Spleen (tissue), 11 donors: ENCODE results near the gene TTC34. TPM values are rescaled to one million over a fixed set of nuclear protein-coding genes. Genes with fewer than 3 reads are reported as not detected.
A peak's percentile ranks its signal among the peaks of the same experiment; 100 is the strongest.

Experiments used
- DNase-seq: peaks from one replicate; pipeline ENCODE4 v3.0.0-alpha.2; 2020
- H3K27ac ChIP-seq, 8 donors: fragments of 200-600 bp; sonication (generic) in 7 of 8; 1 replicate in 4 of 8; 2 replicates in 4 of 8; pipeline versions ENCODE4 v1.5.0 to v1.8.0; 2016 to 2021; ENCODE audit warnings: inconsistent platforms in 4 of 8, mild to moderate bottlenecking in 4 of 8, moderate library complexity in 1 of 8
- H3K27me3 ChIP-seq, 7 donors: fragments of 200-600 bp; sonication (generic) in 6 of 7; replicated peaks in 1 of 7; 1 replicate in 4 of 7; 2 replicates in 3 of 7; pipeline versions ENCODE4 v1.5.0 to v1.8.0; 2016 to 2021; ENCODE audit warnings: inconsistent platforms in 3 of 7, mild to moderate bottlenecking in 1 of 7
- H3K36me3 ChIP-seq, 6 donors: fragments of 200-600 bp; sonication (generic) in 5 of 6; 1 replicate in 4 of 6; 2 replicates in 2 of 6; pipeline versions ENCODE4 v1.5.0 to v1.8.0; 2016 to 2021; ENCODE audit warnings: inconsistent platforms in 2 of 6
- H3K4me1 ChIP-seq, 6 donors: fragments of 200-600 bp; sonication (generic) in 5 of 6; 1 replicate in 3 of 6; 2 replicates in 3 of 6; pipeline versions ENCODE4 v1.5.0 to v1.8.0; 2016 to 2021; ENCODE audit warnings: inconsistent platforms in 3 of 6
- H3K4me3 ChIP-seq, 8 donors: fragments of 200-600 bp; sonication (generic) in 7 of 8; 1 replicate in 4 of 8; 2 replicates in 4 of 8; pipeline versions ENCODE4 v1.5.0 to v1.8.0; 2016 to 2021; ENCODE audit warnings: inconsistent platforms in 4 of 8, mild to moderate bottlenecking in 4 of 8, moderate library complexity in 2 of 8
- H3K9me3 ChIP-seq, 8 donors: fragments of 200-600 bp; sonication (generic) in 7 of 8; 1 replicate in 4 of 8; 2 replicates in 4 of 8; pipeline versions ENCODE4 v1.5.0 to v1.8.0; 2016 to 2021; ENCODE audit warnings: inconsistent platforms in 4 of 8
- CTCF ChIP-seq, 11 experiments: fragments of 200-600 bp in 7 of 11; fragments of 450-650 bp in 4 of 11; sonication (generic) in 4 of 11; IDR thresholded peaks in 8 of 11; conservative IDR thresholded peaks in 3 of 11; 1 replicate in 7 of 11; 2 replicates in 4 of 11; pipeline versions ENCODE4 v1.4.0 to v1.8.0; 2016 to 2021; ENCODE audit warnings: antibody characterized with exemption in 11 of 11, inconsistent platforms in 4 of 11, mild to moderate bottlenecking in 1 of 11
- POLR2A ChIP-seq, 3 donors: fragments of 450-650 bp; IDR thresholded peaks; one replicate each; pipeline ENCODE4 v1.5.1; 2017; ENCODE audit warnings: antibody characterized with exemption in 3 of 3, mild to moderate bottlenecking in 1 of 3
- POLR2AphosphoS5 ChIP-seq, 3 donors: sonication (generic); formaldehyde crosslinking; IDR thresholded peaks; one replicate each; pipeline ENCODE4 v1.5.1; 2017; ENCODE audit warnings: antibody characterized with exemption in 3 of 3
- WGBS, 5 donors: extraction: QIAGEN DNeasy Blood & Tissue Kit in 3 of 5; methylation state at CpG; one replicate each; pipeline versions ENCODE4 v1.1.5 to v1.1.7; 2013 to 2018; 5-methylcytosine and 5-hydroxymethylcytosine counted together
- intact Hi-C: fragments of 100-400 bp; cut with DNase I; formaldehyde crosslinking; loops from one replicate; pipeline ENCODE4 v1.15.0; 2023; ENCODE audit warnings: low total_unique reads
- polyA plus RNA-seq, 3 donors: library from polyadenylated mRNA; stranded (reverse); fragments of 200-250 nt; gene quantifications; one replicate each; pipeline ENCODE4 v1.2.1, GENCODE V29; 2013
- total RNA-seq, 7 donors: library from RNA; depleted of rRNA in 3 of 7; stranded (reverse); fragments of >200 nt in 3 of 7; fragmentation: NEBNext Ultra II Directional in 4 of 7; extraction: Animal tissue kit (Norgen Biotek cat#: 25700) in 4 of 7; gene quantifications; one replicate each; pipeline versions ENCODE4 v1.1.0 to v1.2.1, GENCODE V29; 2016 to 2021
- donor health status: healthy with polysubstance abuse.
- donor health status: DM: no; HTN: no; CAD: no; lungs with moderate emphysema.
- donor health status: DM: no; HTN: no; CAD: no.
- donor health status: Bipolar disorder and iron deficiency.
- donor health status: healthy.
- donor health status: DM: no; HTN: no; CAD: no.
- donor health status: DM: yes; HTN: yes; CAD: no.

TTC34 gene
- total and polyA plus RNA-seq, 10 donors: 0.09 to 2.8 (median 1.4) TPM

DNA sequence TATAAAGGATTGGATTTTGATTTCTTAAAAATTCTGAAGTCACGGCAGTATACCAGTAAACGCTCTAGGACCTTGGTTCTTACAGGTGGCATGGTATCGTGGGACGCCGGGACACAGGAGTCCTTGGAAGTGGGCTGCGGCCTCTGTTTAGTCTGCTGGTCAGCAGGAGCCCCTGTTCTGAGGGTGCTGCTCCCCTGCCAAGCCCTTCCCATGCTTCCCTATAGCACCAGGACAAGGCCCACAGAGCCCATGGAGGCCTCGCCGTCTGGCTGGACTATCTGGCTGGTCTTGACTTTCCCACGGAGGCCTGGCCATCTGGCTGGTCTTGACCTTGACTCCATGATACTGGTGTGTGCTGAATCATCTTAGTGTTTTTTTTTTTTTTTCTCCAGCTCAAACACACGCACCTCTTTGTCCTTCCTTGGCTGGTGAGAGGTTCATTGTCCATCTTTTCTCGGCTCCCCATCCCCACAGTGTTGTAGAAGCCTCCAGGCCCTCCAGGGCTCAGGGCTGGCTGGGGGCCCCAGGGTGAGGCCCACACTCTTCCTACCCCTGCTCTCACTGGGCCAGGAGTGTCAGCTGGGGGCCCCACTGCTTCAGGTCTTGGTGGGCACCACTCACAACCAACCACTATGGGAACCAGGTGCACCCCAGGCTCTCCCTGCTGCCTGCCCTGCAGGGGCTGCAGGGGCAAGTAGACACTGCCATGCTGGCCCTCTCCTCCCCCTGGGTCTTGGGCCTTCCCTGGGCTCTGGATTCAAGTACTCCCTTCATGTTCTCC lies 16.5 kb upstream of the TTC34 start:
- TF ChIP-seq POLR2A (IDR thresholded peaks at IDR 0.05) (no peak), POLR2AphosphoS5 (IDR thresholded peaks at IDR 0.05) (no peak), CTCF (IDR thresholded peaks at IDR 0.05 in 8 of 11, conservative IDR thresholded peaks at IDR 0.05 in 3 of 11) (no peak)
- 74 to 92% (median 86%) methylated on average over 11 of the region's 11 CpGs for WGBS, 5 donors
- no peaks in the 10 kb centered on the region for H3K36me3 ChIP-seq
- DNase-seq: peak; percentile 23
- H3K4me3 ChIP-seq: no peak overlapping the region
- intact Hi-C loops: no loop called here
- H3K9me3 ChIP-seq: peaks cover 0 to 6% (median 0%) of the 10 kb centered on the region in 8 donors
- peaks cover 0 to 43% (median 8%) of the 10 kb centered on the region in 7 donors for H3K27me3 ChIP-seq
- peaks cover 0 to 7% (median 0%) of the 10 kb centered on the region in 6 donors for H3K4me1 ChIP-seq
- H3K27ac ChIP-seq: no peak overlapping the region

DNA sequence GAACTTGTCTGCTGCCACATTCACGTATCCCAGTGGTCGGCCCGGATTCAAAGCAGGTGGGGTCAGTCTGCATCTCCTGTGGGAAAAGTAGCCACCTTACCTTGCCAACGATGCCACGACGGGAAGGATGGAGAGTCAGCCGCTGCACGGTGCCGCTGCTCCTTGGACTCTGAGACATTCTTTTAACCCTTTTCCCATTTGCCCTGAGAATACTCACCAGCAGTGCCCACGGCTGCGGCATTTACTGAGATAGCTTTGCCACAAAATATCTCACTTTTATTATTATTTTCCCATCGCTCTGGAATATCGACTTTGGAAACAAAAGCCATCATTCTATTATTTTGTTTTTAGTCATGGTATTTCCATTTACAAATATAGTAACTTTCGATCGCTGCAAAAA lies 15.3 kb upstream of the TTC34 start:
- DNase-seq: peak; percentile 38
- H3K27me3 ChIP-seq: peaks cover 0 to 41% (median 2%) of the 10 kb centered on the region in 7 donors
- no peak overlapping the region for H3K27ac ChIP-seq
- peaks cover 0 to 18% (median 3%) of the 10 kb centered on the region in 8 donors for H3K9me3 ChIP-seq
- 82 to 92% (median 87%) methylated on average over 15 of the region's 15 CpGs for WGBS, 5 donors
- H3K36me3 ChIP-seq: no peaks in the 10 kb centered on the region
- no peak overlapping the region for H3K4me3 ChIP-seq
- intact Hi-C loops: no loop called here
- TF ChIP-seq POLR2AphosphoS5 (IDR thresholded peaks at IDR 0.05) (no peak), CTCF (IDR thresholded peaks at IDR 0.05 in 8 of 11, conservative IDR thresholded peaks at IDR 0.05 in 3 of 11) (no peak), POLR2A (IDR thresholded peaks at IDR 0.05) (no peak)
- H3K4me1 ChIP-seq: peaks cover 0 to 3% (median 0%) of the 10 kb centered on the region in 6 donors

GRCh38 chr1:2815551-2815950 lies 14.1 kb upstream of the TTC34 start:
- no peak for TF ChIP-seq POLR2AphosphoS5 (IDR thresholded peaks at IDR 0.05)
- TF ChIP-seq CTCF (IDR thresholded peaks at IDR 0.05 in 8 of 11, conservative IDR thresholded peaks at IDR 0.05 in 3 of 11): no peak
- no peak for TF ChIP-seq POLR2A (IDR thresholded peaks at IDR 0.05)
- Histone ChIP-seq H3K36me3 (no peaks in the 10 kb centered on the region), H3K27ac (no peak overlapping the region), H3K4me1 (no peaks in the 10 kb centered on the region), H3K4me3 (no peak overlapping the region), H3K27me3 (peaks cover 0 to 39% (median 0%) of the 10 kb centered on the region in 7 donors), H3K9me3 (peaks cover 0 to 18% (median 3%) of the 10 kb centered on the region in 8 donors)
- WGBS, 5 donors: 71 to 81% (median 76%) methylated on average over 13 to 15 of the region's 15 CpGs
- intact Hi-C loops: no loop called here
- no peak for DNase-seq

GRCh38 chr1:2814511-2815075 lies 13.1 kb upstream of the TTC34 start:
- 75 to 89% (median 83%) methylated on average over 15 to 24 of the region's 24 CpGs for WGBS, 5 donors
- DNase-seq: no peak

More at GRCh38 chr1:2814511-2815075, 13.1 kb upstream of the TTC34 start:
- no peaks in the 10 kb centered on the region for H3K4me1 ChIP-seq
- H3K36me3 ChIP-seq: no peaks in the 10 kb centered on the region
- H3K27ac ChIP-seq: no peak overlapping the region
- intact Hi-C loops: no loop called here
- no peak overlapping the region for H3K4me3 ChIP-seq
- no peak for TF ChIP-seq POLR2A (IDR thresholded peaks at IDR 0.05)
- TF ChIP-seq CTCF (IDR thresholded peaks at IDR 0.05 in 8 of 11, conservative IDR thresholded peaks at IDR 0.05 in 3 of 11): no peak
- TF ChIP-seq POLR2AphosphoS5 (IDR thresholded peaks at IDR 0.05): no peak
- H3K27me3 ChIP-seq: peaks cover 0 to 42% (median 0%) of the 10 kb centered on the region in 7 donors
- H3K9me3 ChIP-seq: peaks cover 0 to 18% (median 3%) of the 10 kb centered on the region in 8 donors
